KBM-7 (cell line): ENCODE data around the gene HTR4.
"Not testable (repeated sequence)": the region's sequence is repeated elsewhere in the genome, so short reads cannot be mapped to it uniquely, and the experiment has no call there.

Source experiments
- DNase-seq: peaks from one replicate; pipeline ENCODE4 v3.0.0-alpha.2; 2015
- in situ Hi-C: fragments of 300-500 bp; cut with MboI; formaldehyde crosslinking; loops from 2 replicates; pipeline ENCODE4 v1.14.3; 2020; ENCODE audit warnings: low sequenced_read_pairs, low pct_unique_long_range_greater_than_20kb, mixed read lengths

Gene HTR4

GRCh38 chr5:148556835-148557234 is 97.5 kb downstream of the HTR4 start:
- no peak for DNase-seq
- in situ Hi-C loops: no loop called here

- no peak for DNase-seq
- in situ Hi-C loops: no loop called here
Measured at GRCh38 chr5:148554621-148555020, 99.7 kb downstream of the HTR4 start.

GRCh38 chr5:148543727-148544126 is 110.6 kb downstream of the HTR4 start:
- in situ Hi-C loops: no loop called here
- DNase-seq: no peak

- no peak for DNase-seq
- in situ Hi-C loops: no loop called here
Measured at GRCh38 chr5:148542812-148543211, 111.5 kb downstream of the HTR4 start.

GRCh38 chr5:148541054-148541835 is 113.1 kb downstream of the HTR4 start:
- DNase-seq: no peak
- in situ Hi-C loops: no loop called here

- DNase-seq: no peak
- in situ Hi-C loops: no loop called here
Measured at GRCh38 chr5:148540647-148541046, 113.7 kb downstream of the HTR4 start.

- DNase-seq: no peak
- in situ Hi-C loops: no loop called here
Measured at GRCh38 chr5:148539851-148540250, 114.5 kb downstream of the HTR4 start.

GRCh38 chr5:148535190-148535589 is 119.1 kb downstream of the HTR4 start:
- DNase-seq: no peak
- in situ Hi-C loops: no loop called here

- DNase-seq: no peak
- in situ Hi-C loops: no loop called here
Measured at GRCh38 chr5:148532969-148533670, 121.2 kb downstream of the HTR4 start.

GRCh38 chr5:148529450-148529849 is 124.9 kb downstream of the HTR4 start:
- in situ Hi-C loops, DNase-seq: not testable (repeated sequence)

- in situ Hi-C loops: no loop called here
- no peak for DNase-seq
Measured at GRCh38 chr5:148524721-148525120, 129.6 kb downstream of the HTR4 start.

GRCh38 chr5:148523139-148523538 is 131.2 kb downstream of the HTR4 start:
- DNase-seq: no peak
- in situ Hi-C loops: no loop called here

GRCh38 chr5:148515460-148515859 is 138.9 kb downstream of the HTR4 start:
- DNase-seq: no peak
- in situ Hi-C loops: no loop called here

- in situ Hi-C loops: no loop called here
- no peak for DNase-seq
Measured at GRCh38 chr5:148514344-148514743, 140.0 kb downstream of the HTR4 start.

GRCh38 chr5:148512498-148512897 is 141.8 kb downstream of the HTR4 start:
- DNase-seq: no peak
- in situ Hi-C loops: no loop called here

- DNase-seq: no peak
- in situ Hi-C loops: no loop called here
Measured at GRCh38 chr5:148511810-148512347, 142.4 kb downstream of the HTR4 start.

- DNase-seq: no peak
- in situ Hi-C loops: no loop called here
Measured at GRCh38 chr5:148509893-148510292, 144.4 kb downstream of the HTR4 start.

GRCh38 chr5:148507648-148508047 is 146.7 kb downstream of the HTR4 start:
- in situ Hi-C loops: no loop called here
- DNase-seq: no peak

- in situ Hi-C loops: no loop called here
- DNase-seq: no peak
Measured at GRCh38 chr5:148499452-148499851, 154.9 kb downstream of the HTR4 start.

- no peak for DNase-seq
- in situ Hi-C loops: no loop called here
Measured at GRCh38 chr5:148497757-148498156, 156.6 kb downstream of the HTR4 start.
